HS-27A (cell line): ENCODE data around the gene BANP.
"Not testable (repeated sequence)": the region's sequence is repeated elsewhere in the genome, so short reads cannot be mapped to it uniquely, and the experiment has no call there.

Experiments used
- DNase-seq: peaks from one replicate; pipeline ENCODE4 v3.0.0-alpha.2; 2012; ENCODE audit warnings: low read depth, missing footprints

Gene BANP

GRCh38 chr16:87966685-87967185 lies 15.5 kb downstream of the BANP start:
- DNase-seq: no peak

GRCh38 chr16:87968541-87968940 lies 17.3 kb downstream of the BANP start:
- DNase-seq: no peak

GRCh38 chr16:87970186-87970585 lies 19.0 kb downstream of the BANP start:
- no peak for DNase-seq

- no peak for DNase-seq
Observed at GRCh38 chr16:87971933-87972332, 20.7 kb downstream of the BANP start.

- no peak for DNase-seq
Observed at GRCh38 chr16:87973717-87974116, 22.5 kb downstream of the BANP start.

GRCh38 chr16:87974178-87974577 lies 22.9 kb downstream of the BANP start:
- no peak for DNase-seq

- no peak for DNase-seq
Observed at GRCh38 chr16:87976665-87977064, 25.4 kb downstream of the BANP start.

- no peak for DNase-seq
Observed at GRCh38 chr16:87978127-87978526, 26.9 kb downstream of the BANP start.

GRCh38 chr16:87979352-87979751 lies 28.1 kb downstream of the BANP start:
- no peak for DNase-seq

GRCh38 chr16:87979911-87980630 lies 28.8 kb downstream of the BANP start:
- DNase-seq: not testable (repeated sequence)

- not testable (repeated sequence) for DNase-seq
Observed at GRCh38 chr16:87981376-87981775, 30.1 kb downstream of the BANP start.

GRCh38 chr16:87982581-87983041 lies 31.4 kb downstream of the BANP start:
- no peak for DNase-seq

GRCh38 chr16:87983072-87983736 lies 32.0 kb downstream of the BANP start:
- not testable (repeated sequence) for DNase-seq

GRCh38 chr16:87983737-87984097 lies 32.5 kb downstream of the BANP start:
- DNase-seq: not testable (repeated sequence)

GRCh38 chr16:87984180-87984579 lies 32.9 kb downstream of the BANP start:
- DNase-seq: not testable (repeated sequence)

GRCh38 chr16:87984632-87985267 lies 33.5 kb downstream of the BANP start:
- no peak for DNase-seq

GRCh38 chr16:87985493-87985892 lies 34.3 kb downstream of the BANP start:
- DNase-seq: not testable (repeated sequence)

- not testable (repeated sequence) for DNase-seq
Observed at GRCh38 chr16:87986361-87986849, 35.2 kb downstream of the BANP start.

GRCh38 chr16:87988596-87988995 lies 37.4 kb downstream of the BANP start:
- DNase-seq: not testable (repeated sequence)

GRCh38 chr16:87990254-87990653 lies 39.0 kb downstream of the BANP start:
- DNase-seq: not testable (repeated sequence)

- DNase-seq: not testable (repeated sequence)
Observed at GRCh38 chr16:87992142-87992541, 40.9 kb downstream of the BANP start.

GRCh38 chr16:87993901-87994300 lies 42.7 kb downstream of the BANP start:
- DNase-seq: no peak

- no peak for DNase-seq
Observed at GRCh38 chr16:87995644-87996043, 44.4 kb downstream of the BANP start.
